ENCODE measurements around the gene ZMAT5. TPM values are rescaled to one million over a fixed set of nuclear protein-coding genes. Genes with fewer than 3 reads are reported as not detected.

Gene ZMAT5
- total and polyA plus RNA-seq, 9 of the 15 experiments (the other 6 are each of a cell fraction or from before 2014, with no cell fraction given): 2.0 to 25.2 (median 11.9) TPM

DNA sequence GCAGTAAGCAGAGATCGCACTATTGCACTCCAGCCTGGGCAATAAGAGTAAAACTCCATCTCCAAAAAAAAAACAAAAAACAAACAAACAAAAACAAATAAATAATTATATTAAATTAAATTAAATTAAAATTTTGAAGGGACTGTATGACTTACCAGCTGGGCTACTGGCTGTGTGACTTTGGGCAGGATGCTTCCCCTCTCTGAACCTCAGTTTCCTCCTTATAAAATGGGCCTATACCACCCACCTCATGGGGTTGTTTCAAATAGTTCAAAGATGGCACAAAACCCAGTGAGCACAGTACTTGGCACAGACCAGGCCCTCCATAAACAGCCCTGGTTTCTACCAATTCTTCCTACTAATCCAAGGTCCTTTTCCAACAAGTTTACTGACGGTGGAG is 36.4 kb upstream of the ZMAT5 start:
- peaks cover 82% of the 10 kb centered on the region for H3K36me3 ChIP-seq (ENCODE audit: control insufficient read depth, insufficient read depth, low read length)
- FAIRE-seq (no peak), ATAC-seq (no peak), DNase-seq (ENCODE audit: extremely low read depth in 1 of 4, low spot score in 3 of 4) (no peak)
- H3K9me1 ChIP-seq (ENCODE audit: control insufficient read depth, insufficient read depth, low read length): no peaks in the 10 kb centered on the region
- in situ Hi-C loops (cut with MboI) (no loop called here), intact Hi-C loops (cut with micrococcal nuclease) (no loop called here)
- POLR2A ChIA-PET: no interaction called here
- H4K20me1 ChIP-seq (replicated peaks; ENCODE audit: control insufficient read depth, insufficient read depth, low read length): no peaks in the 10 kb centered on the region
- no peak overlapping the region for H2AFZ ChIP-seq (ENCODE audit: low read depth, low read length)
- no peak overlapping the region for H3K4me2 ChIP-seq (ENCODE audit: insufficient read depth, low read length)
- no peaks in the 10 kb centered on the region for H3K27me3 ChIP-seq (ENCODE audit: control insufficient read depth in 2 of 2, insufficient read depth in 2 of 2, low read length in 2 of 2)
- no peak overlapping the region for H3K9ac ChIP-seq (ENCODE audit: insufficient read depth in 1 of 2, low read depth in 2 of 2, low read length in 2 of 2)
- no peak overlapping the region for H3K4me3 ChIP-seq
- 100% methylated on average over 2 of the region's 2 CpGs for WGBS (ENCODE audit: insufficient coverage, low coverage, missing lambda C conversion rate)
- H3K27ac ChIP-seq (ENCODE audit: extremely low read depth, low read depth, low read length): no peak overlapping the region
- no peaks in the 10 kb centered on the region for H3K9me3 ChIP-seq (replicated peaks; ENCODE audit: control insufficient read depth, insufficient read depth, low read depth, low read length)
- CTCF ChIA-PET (ENCODE audit: low intra/inter-chr PET ratio): no interaction called here
- BruUV-seq (replicated peaks): no TSS peak
- peaks cover 20 to 27% of the 10 kb centered on the region in 2 experiments for H3K4me1 ChIP-seq (replicated peaks in 1 of 2; ENCODE audit: control insufficient read depth in 2 of 2, insufficient read depth in 2 of 2, low read length in 2 of 2)
- H3K79me2 ChIP-seq (ENCODE audit: control insufficient read depth, insufficient read depth, low read length): no peaks in the 10 kb centered on the region
- TF ChIP-seq ZNF668 (CRISPR knock-in tag; IDR thresholded peaks at IDR 0.05) (no peak), SPI1 (IDR thresholded peaks at IDR 0.05; ENCODE audit: borderline replicate concordance, low read depth, low read length) (no peak), IRF1 (CRISPR knock-in tag; IDR thresholded peaks at IDR 0.05; ENCODE audit: borderline replicate concordance) (no peak), RBM25 (IDR thresholded peaks at IDR 0.05; ENCODE audit: low read depth, low read length, severe bottlenecking) (peak; percentile 76), SP1 (CRISPR knock-in tag; IDR thresholded peaks at IDR 0.05) (no peak), SRSF3 (IDR thresholded peaks at IDR 0.05; ENCODE audit: insufficient read depth, low read length) (no peak), ZNF318 (IDR thresholded peaks at IDR 0.05; ENCODE audit: borderline replicate concordance in 1 of 2, low read depth in 1 of 2) (no peak), ZFP36 (IDR thresholded peaks at IDR 0.05; ENCODE audit: low read depth, low read length, partially characterized antibody) (peak; percentile 55), CHD2 (IDR thresholded peaks at IDR 0.05; ENCODE audit: low read depth, low read length) (no peak), BCL6 (CRISPR knock-in tag; IDR thresholded peaks at IDR 0.05) (no peak), HDAC2 (IDR thresholded peaks at IDR 0.05) (no peak), HNRNPL (IDR thresholded peaks at IDR 0.05; ENCODE audit: low read depth, low read length) (no peak), TAF9B (IDR thresholded peaks at IDR 0.05; ENCODE audit: partially characterized antibody) (no peak), ZBTB1 (CRISPR knock-in tag; IDR thresholded peaks at IDR 0.05; ENCODE audit: borderline replicate concordance, low read depth) (no peak), POLR2AphosphoS5 (IDR thresholded peaks at IDR 0.05; ENCODE audit: control insufficient read depth, insufficient read depth, low read depth, low read length) (no peak)
